Measurements from ENCODE around the gene WDR5.

GRCh38 chr9:134156564-134157377 lies 20.9 kb downstream of the WDR5 start:
- TF ChIP-seq EZH2 (optimal IDR thresholded peaks at IDR 0.05; ENCODE audit: low read depth, low read length) (no peak), CTCF (IDR thresholded peaks at IDR 0.05; ENCODE audit: low read length) (no peak)
